ENCODE results near the gene CDH26.

Gene CDH26

DNA sequence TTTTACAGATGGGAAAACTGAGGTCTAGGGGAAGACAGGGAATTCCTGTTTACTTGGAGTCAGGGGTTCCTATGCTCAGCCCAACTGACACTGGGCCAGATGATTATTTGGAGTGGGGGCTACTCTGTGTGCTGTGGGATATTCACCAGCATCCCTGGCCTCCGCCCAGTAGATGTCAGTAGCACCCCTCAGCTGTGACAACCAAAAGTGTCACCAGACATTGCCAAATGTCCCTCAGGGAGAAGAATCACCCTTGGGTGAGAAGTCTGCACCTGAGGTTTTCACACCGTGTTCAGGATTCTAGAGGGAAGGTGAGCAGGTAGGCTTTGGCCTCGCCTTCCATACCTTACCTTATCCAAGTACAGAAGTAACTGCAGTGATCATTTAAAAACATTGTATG lies 27.6 kb downstream of the CDH26 start:
- DNase-seq (ENCODE audit: low read depth): no peak

GRCh38 chr20:59987135-59987534 lies 28.9 kb downstream of the CDH26 start:
- no peak for DNase-seq (ENCODE audit: low read depth)

DNA sequence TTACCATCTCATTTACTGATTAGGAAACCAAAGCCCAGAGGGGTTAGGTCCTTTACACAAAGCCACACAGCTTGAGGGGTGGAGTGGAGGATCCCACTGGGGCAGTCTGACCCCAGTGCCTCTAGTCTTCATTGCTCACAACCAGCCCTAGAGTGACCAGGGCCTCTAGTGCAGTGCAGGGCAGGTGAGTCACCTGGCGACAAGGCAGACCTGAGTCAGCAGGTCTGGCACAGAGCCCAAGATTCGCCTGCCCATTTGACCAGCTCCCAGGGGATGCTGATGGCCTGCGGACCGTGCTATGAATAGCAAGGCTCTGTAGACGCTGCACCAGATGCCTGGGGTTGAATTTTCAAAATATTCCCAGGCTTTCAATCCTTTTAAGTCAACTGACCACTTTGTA lies 29.9 kb downstream of the CDH26 start:
- no peak for DNase-seq (ENCODE audit: low read depth)

DNA sequence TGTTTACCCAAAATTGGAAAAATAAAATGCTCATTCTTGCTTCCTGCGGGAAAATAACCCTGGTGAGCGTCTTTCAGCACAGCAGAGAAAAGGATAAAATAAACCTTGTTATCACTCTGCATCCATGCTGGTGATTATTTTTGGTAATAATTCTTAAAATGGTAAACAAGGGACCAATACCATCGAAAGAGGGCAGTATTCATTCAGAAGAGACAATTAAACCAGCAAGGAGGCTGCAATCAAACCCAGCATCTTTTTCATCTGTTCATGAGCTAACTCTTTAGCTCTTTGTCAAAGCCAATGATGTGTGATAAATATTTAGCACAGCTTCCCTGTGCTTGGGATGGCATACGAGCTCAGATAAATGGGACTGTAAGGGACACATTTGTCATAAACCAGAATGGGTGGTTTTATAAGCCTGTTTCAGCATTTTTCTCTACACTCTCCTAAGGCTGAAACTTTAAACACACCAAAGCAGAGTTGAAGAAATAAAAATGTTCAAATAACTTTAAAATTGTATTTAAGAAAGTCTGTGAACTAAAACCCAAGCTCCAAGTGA lies 34.4 kb downstream of the CDH26 start:
- DNase-seq (ENCODE audit: low read depth): no peak

GRCh38 chr20:59993736-59994430 lies 35.7 kb downstream of the CDH26 start:
- DNase-seq (ENCODE audit: low read depth): no peak

GRCh38 chr20:59994697-59995122 lies 36.5 kb downstream of the CDH26 start:
- no peak for DNase-seq (ENCODE audit: low read depth)

DNA sequence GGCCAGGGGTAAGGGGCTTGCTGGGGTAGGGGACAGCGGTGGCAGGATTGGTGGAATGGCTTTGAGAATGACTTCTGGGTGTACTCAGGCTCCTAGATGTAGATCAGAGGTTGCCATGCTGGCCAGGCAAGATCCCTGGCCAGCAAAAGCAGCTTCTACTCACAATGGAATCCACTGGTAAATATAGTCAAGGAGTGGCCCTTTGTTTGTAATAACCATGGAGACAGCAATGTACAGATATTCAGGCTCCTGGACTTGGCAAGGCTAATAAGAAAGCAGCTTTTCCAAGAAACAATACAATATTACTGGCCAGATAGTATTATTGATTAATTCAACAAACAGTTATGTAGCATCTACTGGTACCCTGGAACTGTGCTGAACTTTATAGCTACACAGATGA lies 37.9 kb downstream of the CDH26 start:
- DNase-seq (ENCODE audit: low read depth): no peak

DNA sequence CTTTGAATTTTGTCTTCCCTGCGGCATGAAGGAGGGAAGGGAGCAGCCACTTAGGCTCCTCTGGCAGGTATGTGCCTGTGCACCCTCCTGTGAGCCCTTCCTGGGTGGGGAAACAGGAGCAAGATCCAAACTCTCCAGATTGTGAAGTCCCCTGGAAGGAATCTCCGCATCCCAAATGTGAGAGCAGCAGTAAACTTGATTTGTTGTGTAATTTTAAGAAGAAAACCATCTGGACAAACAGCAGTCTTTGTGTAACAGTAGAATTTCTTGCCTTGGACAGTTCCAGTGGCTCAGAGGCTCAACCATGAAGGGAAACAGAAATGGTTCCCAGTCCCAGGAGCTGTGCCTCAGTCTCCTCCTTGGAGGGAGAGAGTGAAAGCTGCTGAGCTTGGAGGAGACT lies 39.7 kb downstream of the CDH26 start:
- no peak for DNase-seq (ENCODE audit: low read depth)

DNA sequence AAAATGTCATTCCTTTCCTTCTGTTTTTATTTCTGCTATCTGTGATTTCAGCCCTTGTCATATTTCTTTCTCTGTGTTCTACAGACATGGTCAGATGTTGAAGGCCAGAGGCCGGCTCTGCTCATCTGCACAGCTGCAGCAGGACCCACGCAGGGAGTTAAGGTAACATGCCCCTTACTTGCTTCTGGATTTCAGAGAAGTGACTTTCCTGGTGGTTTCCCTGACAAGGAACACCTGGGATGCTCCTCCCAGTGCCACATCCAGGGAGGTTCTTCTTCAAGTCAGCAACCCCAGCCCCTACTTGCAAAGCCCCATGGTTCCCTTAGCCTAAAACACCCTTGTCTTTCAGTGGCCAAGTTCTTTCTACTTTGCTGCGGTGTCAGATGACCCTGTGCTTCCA lies 41.3 kb downstream of the CDH26 start:
- no peak for DNase-seq (ENCODE audit: low read depth)

DNA sequence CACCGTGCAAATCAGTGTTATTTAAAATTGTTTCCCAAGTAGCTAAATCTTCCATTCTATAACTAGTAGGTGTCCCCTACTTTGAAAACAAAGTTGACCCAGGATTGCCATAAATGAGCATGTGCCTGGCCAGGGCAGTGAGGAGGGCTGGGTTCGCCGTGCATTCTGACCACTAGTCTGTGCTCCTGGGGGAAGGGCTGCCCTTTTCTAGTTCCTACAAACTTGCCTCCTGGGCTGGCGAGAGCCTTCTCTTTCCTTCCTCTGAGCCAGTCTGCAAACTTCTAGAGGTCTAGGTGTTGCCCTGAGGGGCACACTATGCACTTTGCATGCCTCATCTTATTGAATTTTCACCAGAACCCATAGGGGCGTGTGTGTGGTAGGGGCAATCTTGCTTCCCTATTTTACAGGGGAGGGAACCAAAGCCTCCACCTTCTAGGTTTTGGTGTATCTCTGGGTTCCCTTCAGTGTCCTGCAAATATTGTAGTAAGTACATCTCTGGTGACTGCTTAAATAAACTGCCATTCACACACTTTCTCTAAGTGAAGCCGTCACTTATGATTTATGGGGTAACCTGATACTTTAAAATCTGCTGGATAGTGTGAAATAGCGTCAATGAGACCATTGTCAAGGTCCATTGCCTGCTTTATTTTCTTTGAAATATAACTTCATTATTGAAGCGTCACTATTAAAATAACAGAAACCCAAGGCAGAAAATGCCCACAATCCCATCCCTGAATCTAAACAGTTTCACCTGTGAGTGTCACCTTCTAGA lies 42.2 kb downstream of the CDH26 start:
- no peak for DNase-seq (ENCODE audit: low read depth)

DNA sequence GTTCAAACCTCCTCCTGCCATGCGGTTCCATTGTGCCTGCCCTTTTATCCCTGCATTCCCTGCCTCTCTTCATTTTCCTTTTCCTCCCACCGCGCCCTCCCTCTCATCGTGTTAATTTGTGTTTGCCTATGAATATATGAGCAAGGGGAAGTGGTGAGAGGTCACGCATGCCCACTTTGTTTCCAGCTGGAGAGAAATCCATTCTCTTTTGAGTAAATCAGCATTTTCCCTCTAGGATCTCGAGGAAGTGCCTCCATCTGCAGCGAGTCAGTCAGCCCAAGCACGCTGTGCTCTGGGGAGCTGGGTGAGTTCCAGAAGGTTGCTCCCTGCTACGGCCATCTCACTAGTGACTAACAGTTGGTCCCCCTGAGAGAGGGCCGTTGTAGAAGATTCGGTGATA lies 42.9 kb downstream of the CDH26 start:
- no peak for DNase-seq (ENCODE audit: low read depth)

DNA sequence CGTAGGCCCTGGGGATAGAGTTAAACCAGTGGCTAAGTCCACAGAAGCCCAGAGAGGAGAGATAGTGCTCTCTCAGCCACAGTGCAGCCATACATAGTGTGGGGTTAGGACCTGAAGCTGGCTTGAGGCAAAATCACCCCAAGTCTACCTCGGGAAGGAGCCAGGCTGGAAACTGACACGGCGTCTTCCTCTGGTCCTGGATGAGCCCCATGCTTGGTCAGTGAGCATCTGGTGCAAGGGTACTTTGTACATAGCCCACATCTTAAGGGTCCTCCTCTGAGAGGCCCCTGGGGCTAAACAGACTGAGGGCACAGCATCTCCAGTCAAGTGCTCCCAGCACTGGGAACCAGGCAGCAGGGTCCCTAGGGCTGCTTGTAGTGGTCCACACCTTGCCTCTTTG lies 45.6 kb downstream of the CDH26 start:
- no peak for DNase-seq (ENCODE audit: low read depth)

GRCh38 chr20:60006261-60006660 lies 48.0 kb downstream of the CDH26 start:
- DNase-seq (ENCODE audit: low read depth): no peak

DNA sequence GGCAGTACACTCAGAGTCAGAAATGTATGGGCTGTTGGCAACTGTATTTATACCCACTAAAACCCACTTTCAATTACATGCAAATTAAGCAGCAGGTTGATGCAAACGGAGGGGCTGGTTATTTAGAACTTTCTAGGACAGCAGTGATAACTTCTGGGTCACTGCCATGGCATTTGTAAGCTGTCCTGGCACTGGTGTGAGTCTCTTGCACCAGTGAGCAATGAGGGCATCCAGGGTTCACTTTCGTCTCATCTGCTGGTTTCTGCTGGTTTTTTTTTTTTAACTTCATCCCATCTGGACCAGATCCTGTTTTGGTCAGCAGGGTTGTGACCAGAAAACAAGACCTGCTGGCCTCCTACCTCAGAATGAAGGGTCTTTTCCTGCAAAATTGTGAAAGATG lies 49.2 kb downstream of the CDH26 start:
- DNase-seq (ENCODE audit: low read depth): no peak

DNA sequence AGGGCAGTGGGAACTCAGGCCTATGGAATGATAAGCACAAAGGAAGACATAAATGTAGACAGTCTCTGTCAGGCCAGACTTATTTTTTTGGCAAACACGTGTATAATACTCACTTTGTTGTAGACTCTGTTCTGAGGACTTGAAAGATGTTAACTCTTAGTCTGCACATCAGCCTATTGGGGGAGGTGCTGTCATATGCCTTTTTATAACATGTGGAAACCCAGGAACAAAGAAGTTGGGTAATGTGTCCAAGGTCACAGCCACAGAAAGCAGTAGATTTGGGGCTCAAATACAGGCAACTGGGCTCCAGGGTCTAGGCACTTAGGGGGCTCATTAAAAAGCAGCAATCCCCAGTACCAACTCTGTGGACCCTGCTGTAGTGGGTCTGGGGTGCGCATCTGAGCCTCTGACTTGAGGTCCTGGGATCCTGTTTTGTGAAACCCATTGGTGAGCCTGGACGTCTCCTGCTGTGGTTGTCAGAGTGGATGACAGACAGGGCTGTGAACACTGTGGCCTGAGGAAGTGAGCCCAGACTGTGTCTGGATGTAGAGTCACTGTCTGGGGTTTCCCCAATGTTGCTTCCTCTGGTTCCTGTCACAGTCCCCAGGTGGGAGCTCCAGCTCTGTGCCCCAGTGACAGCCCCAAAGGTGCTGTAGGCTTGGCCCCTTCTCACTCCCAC lies 50.0 kb downstream of the CDH26 start:
- no peak for DNase-seq (ENCODE audit: low read depth)

DNA sequence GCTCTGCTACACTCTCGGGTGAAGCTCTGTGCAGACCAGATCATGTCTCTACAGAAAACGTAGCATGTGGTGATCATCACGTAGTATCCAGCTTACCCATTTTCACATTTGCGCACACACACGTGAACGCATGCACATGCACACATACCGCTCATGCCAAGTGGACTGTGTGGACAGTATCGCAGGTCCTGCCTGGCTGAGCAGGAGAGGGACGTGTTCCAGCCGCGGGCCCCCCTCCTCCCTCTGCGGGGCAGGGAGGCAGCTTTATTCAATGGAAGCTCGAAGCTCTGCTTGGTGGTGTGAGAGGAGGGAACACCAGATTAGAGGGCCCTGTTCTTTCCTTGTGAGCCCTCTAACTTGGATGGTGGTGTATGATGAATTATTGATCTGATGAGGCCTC lies 51.1 kb downstream of the CDH26 start:
- DNase-seq (ENCODE audit: low read depth): no peak

DNA sequence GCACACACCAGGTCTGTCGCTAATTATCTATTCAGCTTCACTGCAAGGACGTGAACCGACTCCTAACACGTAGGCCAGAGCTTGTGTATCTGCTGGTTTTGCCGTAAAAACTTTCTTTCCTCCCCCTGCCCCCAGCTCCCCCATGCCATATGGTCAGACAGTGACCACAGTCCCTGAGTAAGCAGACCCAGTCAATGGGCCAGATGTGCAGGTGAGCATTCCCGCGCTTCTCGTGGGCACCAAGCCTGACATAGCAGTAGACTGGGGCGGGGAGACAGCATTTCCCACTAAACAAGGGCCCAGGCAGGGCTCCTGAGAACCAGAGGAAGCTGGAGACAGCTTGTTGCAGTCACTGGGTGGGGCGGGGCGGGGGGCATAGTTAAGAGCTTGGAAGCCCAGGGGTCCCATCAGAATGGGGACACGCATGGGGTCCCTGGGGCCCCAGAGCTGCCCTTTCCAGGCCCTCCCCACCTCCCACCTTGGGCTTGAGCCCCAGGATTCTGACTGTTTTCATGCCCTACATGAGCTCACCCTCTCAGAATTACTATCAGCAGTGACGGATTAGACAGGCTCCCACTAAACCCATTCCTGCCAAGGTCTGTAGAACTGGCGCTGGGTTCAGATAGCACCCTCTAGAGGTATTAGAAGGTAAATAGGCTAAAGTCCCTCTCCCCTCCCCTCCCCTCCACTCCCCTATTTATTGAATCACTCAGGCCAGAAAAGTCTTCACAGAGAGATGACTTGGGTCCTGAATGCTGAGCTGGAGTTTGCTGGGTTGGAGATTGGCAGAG lies 51.8 kb downstream of the CDH26 start:
- DNase-seq (ENCODE audit: low read depth): no peak

GRCh38 chr20:60010689-60011458 lies 52.7 kb downstream of the CDH26 start:
- DNase-seq (ENCODE audit: low read depth): no peak

- no peak for DNase-seq (ENCODE audit: low read depth)
Observed at GRCh38 chr20:60011512-60012507, 53.6 kb downstream of the CDH26 start.
